Measurements from ENCODE around the gene NPIPA7. TPM values are rescaled to one million over a fixed set of nuclear protein-coding genes. Genes with fewer than 3 reads are reported as not detected.
"Not testable (repeated sequence)": the region's sequence is repeated elsewhere in the genome, so short reads cannot be mapped to it uniquely, and the experiment has no call there.

NPIPA7 gene
- total and polyA plus RNA-seq, 2 of the 4 experiments (the other 2 are of a cell fraction) = 0.36 to 11.9 TPM

DNA sequence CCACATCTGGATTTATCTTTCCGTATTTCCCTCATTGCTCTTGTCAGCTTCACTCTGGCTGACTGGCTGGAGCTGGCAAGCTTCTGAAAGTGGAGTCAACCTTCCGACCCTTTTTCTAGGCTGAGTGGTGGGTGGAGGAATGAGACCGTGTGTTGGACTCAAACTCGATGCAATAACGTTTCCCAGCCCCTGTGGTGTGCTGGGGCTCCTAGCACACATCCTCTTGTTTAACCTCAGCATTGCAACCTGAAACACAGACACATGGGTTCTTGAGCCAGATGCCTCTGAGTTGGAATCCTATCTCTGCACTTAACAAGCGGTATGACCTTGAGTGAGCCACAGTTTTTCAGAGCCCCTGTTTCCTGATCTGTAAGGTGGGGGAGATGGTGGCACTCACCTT, 29.5 kb downstream of the NPIPA7 start:
- H3K9me1 ChIP-seq (ENCODE audit: insufficient read depth, low read length); H3K27ac ChIP-seq (ENCODE audit: insufficient read depth, low read length); H2BK15ac ChIP-seq (ENCODE audit: low read depth, low read length); H2AFZ ChIP-seq (replicated peaks; ENCODE audit: low read length, poor library complexity); H2AK9ac ChIP-seq (replicated peaks; ENCODE audit: low read depth, low read length, poor library complexity); H3K56ac ChIP-seq (ENCODE audit: extremely low read depth, insufficient read depth, low read length); in situ Hi-C loops (cut with MboI; ENCODE audit: low sequenced_read_pairs); H2BK120ac ChIP-seq (ENCODE audit: low read depth, low read length); H3K27me3 ChIP-seq (ENCODE audit: control insufficient read depth, insufficient read depth, low read length); H3K4ac ChIP-seq (ENCODE audit: low read depth, low read length); H3K18ac ChIP-seq (ENCODE audit: low read depth, low read length); ATAC-seq (ENCODE audit: low read depth); H3K9me3 ChIP-seq (ENCODE audit: control insufficient read depth, insufficient read depth, low read length); intact Hi-C loops (cut with micrococcal nuclease); H3K14ac ChIP-seq (replicated peaks; ENCODE audit: low read depth, low read length); BruUV-seq (replicated peaks); H4K91ac ChIP-seq (ENCODE audit: insufficient read depth, low read depth, low read length); H2BK20ac ChIP-seq (ENCODE audit: low read depth, low read length); DNase-seq; H4K5ac ChIP-seq (ENCODE audit: low read depth, low read length); H3K9ac ChIP-seq (ENCODE audit: low read depth, low read length); H3K23ac ChIP-seq (ENCODE audit: low read depth, low read length); POLR2A ChIA-PET (ENCODE audit: unreplicated experiment); H3K4me2 ChIP-seq (ENCODE audit: low read depth, low read length); H4K8ac ChIP-seq (ENCODE audit: low read depth in 2 of 2, low read length in 2 of 2); H2BK5ac ChIP-seq (ENCODE audit: low read depth, low read length, poor library complexity, severe bottlenecking); H3K79me1 ChIP-seq (ENCODE audit: low read depth in 1 of 2, low read length in 2 of 2); CTCF ChIA-PET; H2AK5ac ChIP-seq (ENCODE audit: low read depth, low read length); H3K36me3 ChIP-seq (ENCODE audit: control insufficient read depth, insufficient read depth, low read length); dilution Hi-C loops (cut with HindIII; ENCODE audit: low sequenced_read_pairs, unreplicated experiment); H3K4me3 ChIP-seq (ENCODE audit: insufficient read depth, low read depth, low read length); H3K4me1 ChIP-seq (ENCODE audit: control insufficient read depth, insufficient read depth, low read length); H4K20me1 ChIP-seq (ENCODE audit: insufficient read depth, low read length): not testable (repeated sequence)
- WGBS, 2 experiments (ENCODE audit: extremely low coverage in 2 of 2, insufficient read length in 1 of 2) = no CpG with 5 or more reads among the region's 6 CpGs

DNA sequence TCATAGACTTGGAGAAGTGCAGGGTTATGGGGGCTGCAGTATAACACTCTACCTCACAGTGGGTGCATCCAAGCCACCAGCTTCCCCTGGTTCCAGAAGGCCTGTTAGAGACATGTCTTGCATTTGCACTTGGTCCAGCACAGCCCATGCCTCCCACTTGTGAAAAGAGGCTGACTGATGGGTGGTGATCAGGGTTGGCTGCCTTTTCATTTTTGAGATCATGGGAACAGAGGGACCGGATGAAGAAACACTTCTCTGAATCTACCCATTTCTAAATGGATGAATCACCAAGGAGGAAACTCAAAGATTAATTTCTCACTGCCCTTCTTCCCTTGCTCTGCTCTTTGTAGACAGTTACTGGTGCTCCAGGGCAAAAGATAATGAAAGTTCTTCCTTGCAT, 34.8 kb downstream of the NPIPA7 start:
- intact Hi-C loops (cut with micrococcal nuclease); H4K91ac ChIP-seq (ENCODE audit: insufficient read depth, low read depth, low read length); H2AFZ ChIP-seq (replicated peaks; ENCODE audit: low read length, poor library complexity); DNase-seq; H3K9me3 ChIP-seq (ENCODE audit: control insufficient read depth, insufficient read depth, low read length); H3K18ac ChIP-seq (ENCODE audit: low read depth, low read length); H2BK15ac ChIP-seq (ENCODE audit: low read depth, low read length); dilution Hi-C loops (cut with HindIII; ENCODE audit: low sequenced_read_pairs, unreplicated experiment); H4K20me1 ChIP-seq (ENCODE audit: insufficient read depth, low read length); H2BK5ac ChIP-seq (ENCODE audit: low read depth, low read length, poor library complexity, severe bottlenecking); POLR2A ChIA-PET (ENCODE audit: unreplicated experiment); H3K56ac ChIP-seq (ENCODE audit: extremely low read depth, insufficient read depth, low read length); H3K4me3 ChIP-seq (ENCODE audit: insufficient read depth, low read depth, low read length); H3K9me1 ChIP-seq (ENCODE audit: insufficient read depth, low read length); H4K5ac ChIP-seq (ENCODE audit: low read depth, low read length); H2BK120ac ChIP-seq (ENCODE audit: low read depth, low read length); CTCF ChIA-PET; BruUV-seq (replicated peaks); H3K14ac ChIP-seq (replicated peaks; ENCODE audit: low read depth, low read length); H3K23ac ChIP-seq (ENCODE audit: low read depth, low read length); H3K4ac ChIP-seq (ENCODE audit: low read depth, low read length); H2BK20ac ChIP-seq (ENCODE audit: low read depth, low read length); H3K4me1 ChIP-seq (ENCODE audit: control insufficient read depth, insufficient read depth, low read length); H3K79me1 ChIP-seq (ENCODE audit: low read depth in 1 of 2, low read length in 2 of 2); H3K27ac ChIP-seq (ENCODE audit: insufficient read depth, low read length); ATAC-seq (ENCODE audit: low read depth); H2AK5ac ChIP-seq (ENCODE audit: low read depth, low read length); H2AK9ac ChIP-seq (replicated peaks; ENCODE audit: low read depth, low read length, poor library complexity); H3K4me2 ChIP-seq (ENCODE audit: low read depth, low read length); in situ Hi-C loops (cut with MboI; ENCODE audit: low sequenced_read_pairs); H4K8ac ChIP-seq (ENCODE audit: low read depth in 2 of 2, low read length in 2 of 2); H3K9ac ChIP-seq (ENCODE audit: low read depth, low read length); H3K36me3 ChIP-seq (ENCODE audit: control insufficient read depth, insufficient read depth, low read length); H3K27me3 ChIP-seq (ENCODE audit: control insufficient read depth, insufficient read depth, low read length): not testable (repeated sequence)
- WGBS, 2 experiments (ENCODE audit: extremely low coverage in 2 of 2, insufficient read length in 1 of 2) = no CpG with 5 or more reads among the region's 1 CpG
